Measurements from ENCODE around the gene RHOBTB3. TPM values are rescaled to one million over a fixed set of nuclear protein-coding genes. Genes with fewer than 3 reads are reported as not detected.

Gene RHOBTB3
- total RNA-seq, 1 experiment from 2014 or later: 95.2 TPM

DNA sequence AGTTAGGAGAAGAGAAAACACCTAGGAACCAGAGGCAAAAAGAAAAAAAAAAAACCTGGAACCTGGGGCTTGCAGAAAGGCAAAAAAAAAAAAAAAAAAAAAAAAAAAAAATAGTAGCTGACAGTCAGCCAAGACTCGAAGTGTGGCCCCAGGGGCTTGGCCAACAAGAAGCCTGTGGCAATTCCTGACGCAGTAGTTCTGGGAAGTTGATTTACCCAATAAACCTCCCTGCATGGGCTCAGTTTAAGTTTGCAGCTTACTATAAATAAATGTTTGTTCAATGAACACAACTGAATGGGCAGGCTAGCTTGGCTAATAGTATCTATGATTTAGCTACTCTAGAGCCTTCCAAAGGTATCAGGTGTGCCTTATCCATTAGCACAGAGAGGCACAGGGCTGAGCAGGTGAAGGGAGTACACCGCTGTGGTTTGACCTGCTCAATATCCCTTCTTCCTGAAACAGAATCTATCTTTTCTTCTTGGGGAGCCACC is 112.6 kb downstream of the RHOBTB3 start:
- intact Hi-C loops (cut with micrococcal nuclease; ENCODE audit: unreplicated experiment): no loop called here

DNA sequence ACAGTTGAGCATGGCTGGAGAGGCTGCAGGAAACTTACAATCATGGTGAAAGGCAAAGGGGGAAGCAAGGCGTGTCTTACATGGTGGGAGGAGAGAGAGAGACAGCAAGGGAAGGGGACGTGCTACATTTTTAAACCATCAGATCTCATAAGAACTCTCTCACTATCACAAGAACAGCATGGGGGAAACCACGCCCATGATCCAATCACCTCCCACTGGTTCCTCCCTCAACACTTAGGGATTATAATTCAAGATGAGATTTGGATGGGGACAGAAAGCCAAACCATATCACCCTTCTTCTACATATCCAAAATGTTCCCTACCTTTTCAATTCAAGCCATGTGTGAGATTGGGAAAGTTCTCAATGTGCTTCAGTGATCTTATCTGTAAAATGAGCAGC is 114.3 kb downstream of the RHOBTB3 start:
- Histone ChIP-seq H3K36me3 (ENCODE audit: control insufficient read depth, insufficient read depth, low read length) (no peaks in the 10 kb centered on the region), H3K27ac (ENCODE audit: low read length) (no peak overlapping the region), H3K4me3 (ENCODE audit: low read depth in 2 of 2, low read length in 2 of 2) (no peak overlapping the region), H3K27me3 (ENCODE audit: control insufficient read depth, insufficient read depth, low read length) (no peaks in the 10 kb centered on the region; the same call in 1 of the 2 replicates), H3K9me3 (ENCODE audit: control insufficient read depth, insufficient read depth, low read depth, low read length) (no peaks in the 10 kb centered on the region), H3K4me1 (ENCODE audit: control insufficient read depth, insufficient read depth, low read length) (no peaks in the 10 kb centered on the region)
- DNase-seq (ENCODE audit: low read depth, low spot score) (no peak), ATAC-seq (no peak)
- intact Hi-C loops (cut with micrococcal nuclease; ENCODE audit: unreplicated experiment): no loop called here
- TF ChIP-seq POLR2AphosphoS5 (IDR thresholded peaks at IDR 0.05; ENCODE audit: low read depth, low read length): no peak
- TF ChIP-seq, protein P1, sequence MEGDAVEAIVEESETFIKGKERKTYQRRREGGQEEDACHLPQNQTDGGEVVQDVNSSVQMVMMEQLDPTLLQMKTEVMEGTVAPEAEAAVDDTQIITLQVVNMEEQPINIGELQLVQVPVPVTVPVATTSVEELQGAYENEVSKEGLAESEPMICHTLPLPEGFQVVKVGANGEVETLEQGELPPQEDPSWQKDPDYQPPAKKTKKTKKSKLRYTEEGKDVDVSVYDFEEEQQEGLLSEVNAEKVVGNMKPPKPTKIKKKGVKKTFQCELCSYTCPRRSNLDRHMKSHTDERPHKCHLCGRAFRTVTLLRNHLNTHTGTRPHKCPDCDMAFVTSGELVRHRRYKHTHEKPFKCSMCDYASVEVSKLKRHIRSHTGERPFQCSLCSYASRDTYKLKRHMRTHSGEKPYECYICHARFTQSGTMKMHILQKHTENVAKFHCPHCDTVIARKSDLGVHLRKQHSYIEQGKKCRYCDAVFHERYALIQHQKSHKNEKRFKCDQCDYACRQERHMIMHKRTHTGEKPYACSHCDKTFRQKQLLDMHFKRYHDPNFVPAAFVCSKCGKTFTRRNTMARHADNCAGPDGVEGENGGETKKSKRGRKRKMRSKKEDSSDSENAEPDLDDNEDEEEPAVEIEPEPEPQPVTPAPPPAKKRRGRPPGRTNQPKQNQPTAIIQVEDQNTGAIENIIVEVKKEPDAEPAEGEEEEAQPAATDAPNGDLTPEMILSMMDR (IDR thresholded peaks at IDR 0.05): no peak
- no peak for TF ChIP-seq SIN3A (IDR thresholded peaks at IDR 0.05; ENCODE audit: borderline replicate concordance, insufficient read depth, low read depth, low read length)
- TF ChIP-seq TCF7L2 (IDR thresholded peaks at IDR 0.05; ENCODE audit: low read depth, low read length): no peak
- TF ChIP-seq REST (IDR thresholded peaks at IDR 0.05; ENCODE audit: insufficient read depth in 1 of 2, low read depth in 2 of 2, low read length in 1 of 2): no peak
- BruUV-seq (replicated peaks): no TSS peak
- CTCF ChIA-PET: no interaction called here
- in situ Hi-C loops (cut with HindIII; ENCODE audit: low pct_unique_long_range_greater_than_20kb, low sequenced_read_pairs): no loop called here
- POLR2A ChIA-PET: no interaction called here

More for the DNA sequence above, 112.6 kb downstream of the RHOBTB3 start:
- no TSS peak for BruUV-seq (replicated peaks)
- Histone ChIP-seq H3K4me3 (ENCODE audit: low read depth in 2 of 2, low read length in 2 of 2) (no peak overlapping the region), H3K4me1 (ENCODE audit: control insufficient read depth, insufficient read depth, low read length) (no peaks in the 10 kb centered on the region), H3K27ac (ENCODE audit: low read length) (no peak overlapping the region), H3K36me3 (ENCODE audit: control insufficient read depth, insufficient read depth, low read length) (no peaks in the 10 kb centered on the region), H3K27me3 (ENCODE audit: control insufficient read depth, insufficient read depth, low read length) (no peaks in the 10 kb centered on the region; the same call in 1 of the 2 replicates), H3K9me3 (ENCODE audit: control insufficient read depth, insufficient read depth, low read depth, low read length) (no peaks in the 10 kb centered on the region)
- CTCF ChIA-PET: interaction anchor here (0.7 to 1.0 kb wide), 2 partner anchors 9 to 63 kb away, joined by 4 to 11 read pairs; no protein-coding TSS in a partner anchor
- TF ChIP-seq TCF7L2 (IDR thresholded peaks at IDR 0.05; ENCODE audit: low read depth, low read length) (no peak), REST (IDR thresholded peaks at IDR 0.05; ENCODE audit: insufficient read depth in 1 of 2, low read depth in 2 of 2, low read length in 1 of 2) (no peak), POLR2AphosphoS5 (IDR thresholded peaks at IDR 0.05; ENCODE audit: low read depth, low read length) (no peak), SIN3A (IDR thresholded peaks at IDR 0.05; ENCODE audit: borderline replicate concordance, insufficient read depth, low read depth, low read length) (no peak)
- TF ChIP-seq, protein P1 (IDR thresholded peaks at IDR 0.05): no peak
- no peak for ATAC-seq
- in situ Hi-C loops (cut with HindIII; ENCODE audit: low pct_unique_long_range_greater_than_20kb, low sequenced_read_pairs): no loop called here
- no peak for DNase-seq (ENCODE audit: low read depth, low spot score)
- POLR2A ChIA-PET: no interaction called here

Measured in Panc1 (cell line).